Activated B cell treated with CpG ODN at 0.5 μM for 24 hours (primary cell): ENCODE results near the gene NSMCE4A. TPM values are rescaled to one million over a fixed set of nuclear protein-coding genes. Genes with fewer than 3 reads are reported as not detected.

ENCODE experiments used
- ATAC-seq: fragments of 200-7000 bp; cut with Tn5 transposase; one replicate; pipeline ENCODE4 v1.10.0; 2021; ENCODE audit warnings: low read depth, mild to moderate bottlenecking, moderate library complexity
- CTCF ChIA-PET: fragments of 350-600 bp; sonication (Branson Sonifier 250); formaldehyde crosslinking; loops from one replicate; lab custom pipeline; 2021; ENCODE audit warnings: antibody characterized with exemption; lab: Charles Lee
- POLR2A ChIA-PET: fragments of 350-600 bp; sonication (Branson Sonifier 250); formaldehyde crosslinking; loops from one replicate; lab custom pipeline; 2021; ENCODE audit warnings: antibody characterized with exemption; lab: Charles Lee
- DNase-seq: peaks from one replicate; pipeline ENCODE4 v3.0.0; 2022
- H3K27ac Mint-ChIP-seq: one replicate; pipeline ENCODE4 v1.8.0; 2020; ENCODE audit warnings: mixed read lengths
- H3K27me3 Mint-ChIP-seq: one replicate; pipeline ENCODE4 v1.8.0; 2021; ENCODE audit warnings: mixed read lengths
- H3K36me3 Mint-ChIP-seq: one replicate; pipeline ENCODE4 v1.8.0; 2021; ENCODE audit warnings: low read depth, mixed read lengths
- H3K4me1 Mint-ChIP-seq: one replicate; pipeline ENCODE4 v1.8.0; 2021; ENCODE audit warnings: mixed read lengths
- H3K4me3 Mint-ChIP-seq: one replicate; pipeline ENCODE4 v1.8.0; 2020; ENCODE audit warnings: mild to moderate bottlenecking, mixed read lengths
- H3K9me3 Mint-ChIP-seq: one replicate; pipeline ENCODE4 v1.8.0; 2020; ENCODE audit warnings: mixed read lengths
- intact Hi-C: fragments of 100-400 bp; cut with micrococcal nuclease; formaldehyde crosslinking; loops from one replicate; pipeline ENCODE4 v1.15.1; 2024
- total RNA-seq: library from RNA; stranded (reverse); gene quantifications from 2 replicates; pipeline ENCODE4 v1.2.3, GENCODE V29; 2022
- TF ChIP-seq, protein P1 (sequence below): fragments of 200-600 bp; IDR thresholded peaks from one replicate; pipeline ENCODE4 v1.8.0; 2022; ENCODE audit warnings: antibody characterized with exemption, mild to moderate bottlenecking

NSMCE4A gene
- total RNA-seq, 1 donor from 2014 or later, result 78.0 TPM

- DNase-seq (no peak), ATAC-seq (no peak)
- ChIA-PET CTCF (no interaction called here), POLR2A (no interaction called here)
- intact Hi-C loops, result no loop called here
- peaks cover 18% of the 10 kb centered on the region for H3K27me3 Mint-ChIP-seq
- H3K4me3 Mint-ChIP-seq, result no peak within 1 kb of the TSS
- peaks cover 18% of the 10 kb centered on the region for H3K9me3 Mint-ChIP-seq
- H3K36me3 Mint-ChIP-seq, result peaks cover 6% of the 10 kb centered on the region
- H3K27ac Mint-ChIP-seq, result no peak within 1 kb of the TSS
- H3K4me1 Mint-ChIP-seq, result no peaks in the 10 kb centered on the region
- TF ChIP-seq, protein P1, sequence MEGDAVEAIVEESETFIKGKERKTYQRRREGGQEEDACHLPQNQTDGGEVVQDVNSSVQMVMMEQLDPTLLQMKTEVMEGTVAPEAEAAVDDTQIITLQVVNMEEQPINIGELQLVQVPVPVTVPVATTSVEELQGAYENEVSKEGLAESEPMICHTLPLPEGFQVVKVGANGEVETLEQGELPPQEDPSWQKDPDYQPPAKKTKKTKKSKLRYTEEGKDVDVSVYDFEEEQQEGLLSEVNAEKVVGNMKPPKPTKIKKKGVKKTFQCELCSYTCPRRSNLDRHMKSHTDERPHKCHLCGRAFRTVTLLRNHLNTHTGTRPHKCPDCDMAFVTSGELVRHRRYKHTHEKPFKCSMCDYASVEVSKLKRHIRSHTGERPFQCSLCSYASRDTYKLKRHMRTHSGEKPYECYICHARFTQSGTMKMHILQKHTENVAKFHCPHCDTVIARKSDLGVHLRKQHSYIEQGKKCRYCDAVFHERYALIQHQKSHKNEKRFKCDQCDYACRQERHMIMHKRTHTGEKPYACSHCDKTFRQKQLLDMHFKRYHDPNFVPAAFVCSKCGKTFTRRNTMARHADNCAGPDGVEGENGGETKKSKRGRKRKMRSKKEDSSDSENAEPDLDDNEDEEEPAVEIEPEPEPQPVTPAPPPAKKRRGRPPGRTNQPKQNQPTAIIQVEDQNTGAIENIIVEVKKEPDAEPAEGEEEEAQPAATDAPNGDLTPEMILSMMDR, result no peak
Measured at GRCh38 chr10:121988361-121989324, 13.6 kb upstream of the NSMCE4A start, which contains the start of gene TACC2. TACC2 (plus strand) TSS chr10:121989163; CDS start chr10:122021982, 32,819 bp downstream.

DNA sequence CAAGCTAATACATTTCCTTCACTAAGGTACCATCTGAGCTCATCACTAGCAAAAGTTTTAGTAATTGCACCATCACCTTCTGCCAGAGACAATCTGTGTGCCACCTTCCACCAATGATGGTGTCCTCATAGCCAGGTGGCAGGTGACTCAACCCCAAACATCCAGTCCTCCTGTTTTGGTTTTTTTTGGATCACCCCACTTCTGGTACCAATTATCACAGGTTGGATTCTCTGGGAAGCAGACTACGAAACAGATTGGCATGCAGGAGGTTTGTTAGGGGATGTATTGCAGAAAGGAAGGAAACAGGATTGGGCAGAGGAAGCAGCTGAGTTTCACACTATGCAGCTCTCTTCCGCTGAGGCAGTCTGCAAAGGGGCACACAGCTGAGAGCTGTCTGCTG is 9.4 kb upstream of the NSMCE4A start:
- no peak for ATAC-seq
- CTCF ChIA-PET, result no interaction called here

GRCh38 chr10:121983852-121984251 is 8.8 kb upstream of the NSMCE4A start:
- peaks cover 9% of the 10 kb centered on the region for H3K27me3 Mint-ChIP-seq
- intact Hi-C loops, result no loop called here
- CTCF ChIA-PET, result no interaction called here
- no peak overlapping the region for H3K27ac Mint-ChIP-seq
- peaks cover 6% of the 10 kb centered on the region for H3K36me3 Mint-ChIP-seq
- POLR2A ChIA-PET, result no interaction called here
- no peaks in the 10 kb centered on the region for H3K4me1 Mint-ChIP-seq
- TF ChIP-seq, protein P1, result no peak
- H3K9me3 Mint-ChIP-seq, result peaks cover 16% of the 10 kb centered on the region
- ATAC-seq (no peak), DNase-seq (no peak)
- H3K4me3 Mint-ChIP-seq, result no peak overlapping the region

More for the DNA sequence above, 9.4 kb upstream of the NSMCE4A start:
- H3K4me1 Mint-ChIP-seq, result no peaks in the 10 kb centered on the region
- H3K9me3 Mint-ChIP-seq, result peaks cover 16% of the 10 kb centered on the region
- POLR2A ChIA-PET, result no interaction called here
- no peak overlapping the region for H3K4me3 Mint-ChIP-seq
- peaks cover 6% of the 10 kb centered on the region for H3K36me3 Mint-ChIP-seq
- peaks cover 13% of the 10 kb centered on the region for H3K27me3 Mint-ChIP-seq
- no peak overlapping the region for H3K27ac Mint-ChIP-seq
- TF ChIP-seq, protein P1, result no peak
- no peak for DNase-seq
- intact Hi-C loops, result no loop called here

DNA sequence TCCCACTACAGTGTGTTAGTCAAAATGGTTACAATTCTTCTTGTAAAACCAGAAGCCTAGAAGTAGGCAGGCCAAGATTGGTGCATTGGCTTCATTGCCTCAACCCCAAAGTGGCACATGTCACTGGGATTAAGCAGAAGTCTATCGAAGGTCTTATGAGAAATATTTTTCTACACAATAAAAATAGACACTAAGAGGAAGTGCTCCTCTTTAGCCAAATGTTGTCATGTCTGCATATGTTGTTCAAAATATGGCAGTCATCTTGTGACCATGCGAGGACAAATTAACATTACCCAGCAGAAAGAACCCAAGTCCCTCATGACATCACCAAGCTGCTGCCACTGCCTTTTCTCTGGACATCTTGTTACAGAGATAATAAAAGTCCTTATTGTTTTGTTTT is 6.3 kb upstream of the NSMCE4A start:
- H3K9me3 Mint-ChIP-seq, result peaks cover 13% of the 10 kb centered on the region
- TF ChIP-seq, protein P1, result no peak
- no peak overlapping the region for H3K4me3 Mint-ChIP-seq
- ChIA-PET CTCF (no interaction called here), POLR2A (no interaction called here)
- intact Hi-C loops, result no loop called here
- H3K36me3 Mint-ChIP-seq, result peaks cover 4% of the 10 kb centered on the region
- DNase-seq (no peak), ATAC-seq (no peak)
- H3K27me3 Mint-ChIP-seq, result no peaks in the 10 kb centered on the region
- H3K27ac Mint-ChIP-seq, result no peak overlapping the region
- H3K4me1 Mint-ChIP-seq, result no peaks in the 10 kb centered on the region

DNA sequence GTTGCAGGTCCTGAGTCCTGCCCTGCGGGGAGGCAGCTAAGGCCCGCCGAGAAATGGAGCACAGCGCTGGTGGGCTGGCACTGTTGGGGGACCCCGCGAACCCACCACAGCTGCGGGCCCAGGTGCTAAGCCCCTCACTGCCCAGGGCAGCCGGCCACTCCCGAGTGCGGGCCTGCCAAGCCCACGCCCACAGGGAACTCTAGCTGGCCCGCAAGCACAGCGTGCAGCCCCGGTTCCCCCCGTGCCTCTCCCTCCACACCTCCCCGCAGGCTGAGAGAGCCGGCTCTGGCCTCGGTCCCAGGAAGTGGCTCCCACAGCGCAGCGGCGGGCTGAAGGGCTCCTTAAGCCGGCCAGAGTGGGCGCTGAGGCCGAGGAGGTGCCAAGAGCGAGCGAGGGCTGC is 3.5 kb upstream of the NSMCE4A start:
- no peaks in the 10 kb centered on the region for H3K27me3 Mint-ChIP-seq
- no peak overlapping the region for H3K4me3 Mint-ChIP-seq

More for the DNA sequence above, 3.5 kb upstream of the NSMCE4A start:
- Mint-ChIP-seq H3K27ac (no peak overlapping the region), H3K36me3 (peaks cover under 1% of the 10 kb centered on the region), H3K9me3 (no peaks in the 10 kb centered on the region), H3K4me1 (peaks cover 13% of the 10 kb centered on the region)
- ATAC-seq, result no peak
- ChIA-PET CTCF (no interaction called here), POLR2A (no interaction called here)
- intact Hi-C loops, result no loop called here
- DNase-seq, result no peak
- TF ChIP-seq, protein P1, result no peak
